Measurements from ENCODE around the gene IPP.

DNA sequence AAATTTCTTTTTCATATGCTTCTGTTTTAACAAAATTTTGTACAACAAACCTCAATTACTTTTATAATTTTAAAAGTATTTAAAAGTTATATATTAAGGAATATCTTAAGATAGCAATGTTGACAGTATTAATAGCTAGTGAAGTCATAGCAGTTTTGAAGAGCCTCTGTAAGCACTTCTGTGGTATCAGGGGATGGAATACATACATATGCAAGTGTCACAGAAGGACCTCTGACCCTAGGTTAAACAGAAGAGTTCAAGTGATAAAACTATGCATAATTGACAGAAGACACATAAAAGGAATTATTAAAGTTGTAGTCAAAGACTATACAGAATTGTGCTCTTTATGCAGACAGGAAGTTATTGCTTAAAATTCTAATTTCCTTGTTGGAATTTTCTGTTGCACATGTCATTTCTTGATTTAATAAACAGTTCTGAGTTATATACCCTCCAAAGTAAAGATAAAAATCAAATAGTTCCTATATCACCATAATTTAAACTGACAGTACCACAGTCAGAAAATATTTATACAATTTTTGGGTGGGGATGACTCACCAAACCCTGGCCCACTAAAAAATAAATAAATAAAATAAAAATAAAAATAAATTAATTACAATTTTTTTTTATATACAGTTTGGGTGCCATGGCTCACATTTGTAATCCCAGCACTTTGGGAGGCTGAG is 27.1 kb downstream of the IPP start:
- TF ChIP-seq POLR2A (IDR thresholded peaks at IDR 0.05; ENCODE audit: low read depth, low read length) (no peak), POLR2AphosphoS5 (IDR thresholded peaks at IDR 0.05; ENCODE audit: low read depth, low read length) (no peak), TAF1 (IDR thresholded peaks at IDR 0.05; ENCODE audit: borderline replicate concordance, low read depth, low read length) (no peak)

Measured in GM12892 (cell line).